Stimulated activated naive CD8-positive, alpha-beta T cell treated with anti-CD3 and anti-CD28 coated beads, Interleukin-15, Interleukin-2, amounts not matched to agents 100 U/mL and 50 U/mL, for 24 hours (primary cell): ENCODE results near the gene RBM11.

Experiments used
- ATAC-seq: fragments of 150-1000 bp; cut with Tn5 transposase; one replicate; pipeline ENCODE4 v1.10.0; 2021
- DNase-seq: peaks from one replicate; pipeline ENCODE4 v3.0.0; 2021

Gene RBM11

DNA sequence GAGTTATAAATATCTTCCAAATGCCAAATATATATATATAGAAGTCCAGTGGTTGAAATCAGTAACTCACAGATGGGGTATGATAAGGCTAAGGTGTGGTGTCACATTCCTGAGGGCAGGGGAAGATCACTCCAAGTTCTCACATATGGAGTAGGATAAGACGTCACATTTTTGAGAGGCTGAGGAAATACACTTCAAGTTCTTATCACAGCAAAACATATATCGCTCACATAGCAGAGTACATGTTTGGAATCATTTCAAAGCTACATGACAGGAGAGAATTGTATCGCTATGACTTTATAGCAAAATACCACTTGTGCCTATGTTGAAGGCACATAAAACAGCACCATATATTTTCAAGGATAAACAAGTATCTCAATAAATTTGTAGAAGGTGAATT, 55.1 kb downstream of the RBM11 start:
- DNase-seq (no peak), ATAC-seq (no peak)

DNA sequence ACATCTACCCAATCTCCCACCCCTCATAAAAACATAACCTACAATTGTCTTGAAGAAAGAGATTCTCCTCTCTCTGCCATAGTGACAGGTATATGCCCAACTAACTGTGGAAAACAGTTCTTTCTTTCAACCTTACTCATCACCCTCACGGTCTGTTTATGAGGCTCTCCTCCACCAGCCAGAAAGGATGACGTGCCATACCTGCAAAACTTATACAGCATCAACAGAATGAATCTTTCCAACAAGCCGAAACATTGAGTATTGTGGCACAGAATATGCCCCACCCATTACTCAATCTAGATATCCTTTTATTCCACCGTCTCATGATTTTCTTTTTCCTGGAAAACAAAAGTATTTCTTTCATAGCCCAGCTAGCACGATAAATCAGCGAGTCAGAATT, 55.7 kb downstream of the RBM11 start:
- ATAC-seq (no peak), DNase-seq (no peak)

DNA sequence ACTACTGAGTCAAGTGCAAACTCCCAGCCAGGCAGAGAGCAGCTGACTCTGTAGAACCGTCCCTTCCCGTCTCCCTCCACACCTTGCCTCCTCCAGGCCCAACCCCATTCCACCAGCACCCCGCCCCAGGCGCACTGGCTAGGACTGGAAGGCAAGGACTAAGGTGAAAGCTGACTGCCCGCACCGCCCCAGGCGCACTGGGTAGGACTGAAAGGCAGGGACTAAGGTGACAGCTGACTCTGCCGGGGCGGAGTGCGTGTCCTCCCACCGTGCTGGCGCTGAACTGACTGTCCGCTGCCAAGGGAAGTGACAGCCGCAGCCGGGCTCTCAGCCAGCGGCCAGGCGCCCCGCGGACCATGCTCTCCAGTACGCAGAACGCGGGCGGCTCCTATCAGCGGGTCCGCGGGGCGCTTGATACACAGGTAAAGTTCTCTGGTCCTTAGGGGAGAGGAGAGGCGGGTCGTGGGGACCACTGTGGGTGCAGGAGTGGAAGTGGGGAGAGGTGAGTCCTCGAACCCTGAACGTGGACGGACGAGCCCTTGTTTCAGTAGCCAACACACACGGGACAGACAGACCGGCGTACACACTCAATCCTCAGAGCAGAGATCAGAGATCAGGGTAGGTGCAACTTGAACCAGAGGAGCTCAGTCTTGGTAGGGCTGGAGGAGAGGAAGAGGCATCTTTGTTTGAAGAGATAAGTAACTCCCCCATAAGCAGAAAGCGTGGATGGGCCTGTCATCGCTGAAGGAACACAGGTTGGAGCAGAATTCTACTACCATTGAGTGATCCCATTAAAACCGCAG, 58.0 kb downstream of the RBM11 start:
- DNase-seq = no peak
- no peak for ATAC-seq

- DNase-seq (no peak), ATAC-seq (no peak)
These were observed 59.8 kb downstream of the RBM11 start for GRCh38 chr21:14275702-14276205.
